DOHH2 (cell line): ENCODE measurements around the gene MARCHF5.
"Not testable (repeated sequence)": the region's sequence is repeated elsewhere in the genome, so short reads cannot be mapped to it uniquely, and the experiment has no call there.

Experiments
- H3F3A ChIP-seq: fragments of 200-600 bp; sonication (generic), shearing (Covaris generic); 2 replicates; pipeline ENCODE4 v1.6.0; 2016; ENCODE audit warnings: antibody characterized with exemption, mild to moderate bottlenecking; ENCODE audit not compliant: control insufficient read depth, insufficient read depth
- H3K27ac ChIP-seq: fragments of 200-600 bp; sonication (generic); 2 replicates; pipeline ENCODE4 v1.5.1; 2014; ENCODE audit warnings: low read depth, mild to moderate bottlenecking, low read length, moderate library complexity
- H3K27me3 ChIP-seq: fragments of 200-600 bp; sonication (generic); 2 replicates; pipeline ENCODE4 v1.6.1; 2014; ENCODE audit warnings: mild to moderate bottlenecking, low read length, mixed read lengths; ENCODE audit not compliant: control insufficient read depth
- H3K36me3 ChIP-seq: fragments of 200-600 bp; sonication (generic); 2 replicates; pipeline ENCODE4 v1.6.1; 2014; ENCODE audit warnings: mild to moderate bottlenecking, low read length, moderate library complexity, mixed read lengths; ENCODE audit not compliant: control insufficient read depth
- H3K4me1 ChIP-seq: fragments of 200-600 bp; sonication (generic); 2 replicates; pipeline ENCODE4 v1.6.1; 2014; ENCODE audit warnings: mild to moderate bottlenecking, low read length, mixed read lengths; ENCODE audit not compliant: control insufficient read depth
- H3K4me2 ChIP-seq: fragments of 200-600 bp; sonication (generic); 2 replicates; pipeline ENCODE4 v1.6.0; 2014; ENCODE audit warnings: mild to moderate bottlenecking, low read length, moderate library complexity
- H3K4me3 ChIP-seq: fragments of 200-600 bp; sonication (generic); 2 replicates; pipeline ENCODE4 v1.5.1; 2014; ENCODE audit warnings: mild to moderate bottlenecking, low read length, mixed read lengths
- H3K79me2 ChIP-seq: fragments of 200-600 bp; sonication (generic); 2 replicates; pipeline ENCODE4 v1.6.1; 2014; ENCODE audit warnings: mild to moderate bottlenecking, low read length, mixed read lengths; ENCODE audit not compliant: control insufficient read depth
- H3K9me2 ChIP-seq: fragments of 200-600 bp; sonication (generic); replicated peaks from 2 replicates; pipeline ENCODE4 v1.6.1; 2014; ENCODE audit warnings: mild to moderate bottlenecking, low read length, mixed read lengths; ENCODE audit not compliant: control insufficient read depth
- H3K9me3 ChIP-seq: fragments of 200-600 bp; sonication (generic); 2 replicates; pipeline ENCODE4 v1.6.1; 2014; ENCODE audit warnings: antibody characterized with exemption, low read length, mixed read lengths; ENCODE audit not compliant: control insufficient read depth, insufficient read depth
- H4K20me1 ChIP-seq: fragments of 200-600 bp; sonication (generic); 2 replicates; pipeline ENCODE4 v1.6.0; 2014; ENCODE audit warnings: low read depth, mild to moderate bottlenecking, antibody characterized with exemption, low read length, moderate library complexity; ENCODE audit not compliant: control insufficient read depth, insufficient read depth
- EZH2phosphoT487 ChIP-seq: fragments of 200-600 bp; sonication (generic); IDR thresholded peaks from 2 replicates; pipeline ENCODE4 v1.6.1; 2017; ENCODE audit warnings: borderline replicate concordance, mild to moderate bottlenecking, antibody characterized with exemption, low read length, moderate library complexity, mixed read lengths
- TF ChIP-seq, protein P1 (sequence below): fragments of 200-600 bp; sonication (generic); IDR thresholded peaks from one replicate; pipeline ENCODE4 v1.5.1; 2014; ENCODE audit warnings: antibody characterized with exemption, mild to moderate bottlenecking, low read depth, low read length; ENCODE audit not compliant: poor library complexity, severe bottlenecking

The MARCHF5 gene

DNA sequence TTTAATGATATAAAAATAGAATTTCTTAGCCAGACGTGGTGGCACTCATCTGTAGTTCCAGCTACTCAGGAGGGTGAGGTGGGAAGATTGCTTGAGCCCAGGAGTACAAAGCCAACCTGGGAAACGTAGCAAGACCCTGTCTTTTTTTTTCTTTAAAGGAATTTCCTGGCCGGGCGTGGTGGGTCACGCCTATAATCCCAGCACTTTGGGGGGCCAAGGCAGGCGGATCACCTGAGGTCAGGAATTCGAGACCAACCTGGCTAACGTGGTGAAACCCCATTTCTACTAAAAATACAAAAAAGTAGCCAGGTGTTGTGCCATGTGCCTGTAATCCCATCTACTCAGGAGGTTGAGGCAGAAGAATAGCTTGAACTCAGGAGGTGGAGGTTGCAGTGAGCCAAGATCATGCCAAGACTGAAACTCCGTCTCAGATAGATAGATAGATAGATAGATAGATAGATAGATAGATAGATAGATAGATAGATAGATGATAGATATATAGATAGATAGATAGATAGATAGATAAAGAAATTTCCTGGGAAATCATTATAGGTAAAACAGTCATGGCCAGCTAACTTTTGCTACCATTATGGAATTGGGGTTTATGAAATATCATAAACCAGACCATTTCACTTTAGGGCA is 56.2 kb downstream of the MARCHF5 start:
- not testable (repeated sequence) for H3K4me3 ChIP-seq, H3K27me3 ChIP-seq
- peaks cover 16% of the 10 kb centered on the region for H3K36me3 ChIP-seq

DNA sequence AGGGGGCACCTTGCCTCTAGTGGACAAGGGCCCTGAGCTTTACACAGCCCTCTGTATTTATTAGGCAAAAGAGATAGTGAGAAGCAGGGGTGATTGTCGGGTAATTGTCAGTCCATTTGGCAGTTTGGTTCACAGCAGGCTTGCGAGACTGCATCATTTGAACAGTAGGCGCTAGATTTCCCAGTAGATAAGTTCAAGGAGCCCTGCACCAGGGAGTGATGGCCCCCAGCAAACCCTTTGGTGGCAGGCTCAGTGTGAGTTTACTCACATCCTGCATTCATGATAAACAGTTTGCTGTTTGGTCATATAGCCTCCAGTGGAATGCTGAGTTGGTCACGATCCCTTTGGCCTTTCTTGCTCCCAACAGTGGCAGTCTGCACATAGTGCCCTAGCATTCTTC is 59.4 kb downstream of the MARCHF5 start:
- no peak overlapping the region for H3K4me2 ChIP-seq
- TF ChIP-seq, protein P1, sequence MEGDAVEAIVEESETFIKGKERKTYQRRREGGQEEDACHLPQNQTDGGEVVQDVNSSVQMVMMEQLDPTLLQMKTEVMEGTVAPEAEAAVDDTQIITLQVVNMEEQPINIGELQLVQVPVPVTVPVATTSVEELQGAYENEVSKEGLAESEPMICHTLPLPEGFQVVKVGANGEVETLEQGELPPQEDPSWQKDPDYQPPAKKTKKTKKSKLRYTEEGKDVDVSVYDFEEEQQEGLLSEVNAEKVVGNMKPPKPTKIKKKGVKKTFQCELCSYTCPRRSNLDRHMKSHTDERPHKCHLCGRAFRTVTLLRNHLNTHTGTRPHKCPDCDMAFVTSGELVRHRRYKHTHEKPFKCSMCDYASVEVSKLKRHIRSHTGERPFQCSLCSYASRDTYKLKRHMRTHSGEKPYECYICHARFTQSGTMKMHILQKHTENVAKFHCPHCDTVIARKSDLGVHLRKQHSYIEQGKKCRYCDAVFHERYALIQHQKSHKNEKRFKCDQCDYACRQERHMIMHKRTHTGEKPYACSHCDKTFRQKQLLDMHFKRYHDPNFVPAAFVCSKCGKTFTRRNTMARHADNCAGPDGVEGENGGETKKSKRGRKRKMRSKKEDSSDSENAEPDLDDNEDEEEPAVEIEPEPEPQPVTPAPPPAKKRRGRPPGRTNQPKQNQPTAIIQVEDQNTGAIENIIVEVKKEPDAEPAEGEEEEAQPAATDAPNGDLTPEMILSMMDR: no peak
- TF ChIP-seq EZH2phosphoT487: no peak
- no peaks in the 10 kb centered on the region for H3F3A ChIP-seq
- H3K36me3 ChIP-seq: peaks cover 12% of the 10 kb centered on the region
- no peaks in the 10 kb centered on the region for H3K4me1 ChIP-seq
- H3K4me3 ChIP-seq: no peak overlapping the region
- no peaks in the 10 kb centered on the region for H3K79me2 ChIP-seq
- no peaks in the 10 kb centered on the region for H3K9me2 ChIP-seq
- no peak overlapping the region for H3K27ac ChIP-seq
- no peaks in the 10 kb centered on the region for H3K9me3 ChIP-seq
- no peaks in the 10 kb centered on the region for H3K27me3 ChIP-seq
- no peaks in the 10 kb centered on the region for H4K20me1 ChIP-seq

More for the DNA sequence above, 56.2 kb downstream of the MARCHF5 start:
- H3K79me2 ChIP-seq, H3K27ac ChIP-seq, H3K9me3 ChIP-seq, H3K9me2 ChIP-seq, H4K20me1 ChIP-seq, H3F3A ChIP-seq, H3K4me1 ChIP-seq, H3K4me2 ChIP-seq: not testable (repeated sequence)

GRCh38 chr10:92354587-92354986 is 63.6 kb downstream of the MARCHF5 start:
- Histone ChIP-seq H3K36me3 (peaks cover 8% of the 10 kb centered on the region), H3K27ac (no peak overlapping the region), H3K4me1 (no peaks in the 10 kb centered on the region), H4K20me1 (no peaks in the 10 kb centered on the region), H3F3A (no peaks in the 10 kb centered on the region), H3K27me3 (no peaks in the 10 kb centered on the region), H3K9me3 (no peaks in the 10 kb centered on the region), H3K79me2 (no peaks in the 10 kb centered on the region), H3K9me2 (no peaks in the 10 kb centered on the region), H3K4me2 (no peak overlapping the region), H3K4me3 (no peak overlapping the region)
- TF ChIP-seq EZH2phosphoT487: no peak
- TF ChIP-seq, protein P1: no peak

DNA sequence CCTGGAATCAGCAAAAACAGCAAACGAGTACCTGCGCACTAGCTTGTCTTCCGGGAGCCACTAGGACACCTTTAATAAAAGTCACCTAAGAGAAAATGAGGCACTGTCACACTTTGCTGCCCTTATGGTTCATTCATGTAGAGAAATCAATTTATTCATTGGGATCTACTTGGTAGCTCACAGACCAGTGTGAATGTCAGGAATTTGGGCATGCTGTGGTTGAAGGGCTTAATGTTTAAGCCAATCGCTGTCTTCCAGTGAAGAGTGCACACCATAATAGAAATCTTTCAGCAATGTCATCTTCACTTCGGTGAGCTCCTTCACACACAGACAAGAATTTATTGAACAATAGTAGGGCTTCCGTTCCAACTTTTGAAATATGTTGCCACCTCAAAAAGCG is 65.1 kb downstream of the MARCHF5 start:
- Histone ChIP-seq H4K20me1 (no peaks in the 10 kb centered on the region), H3K9me3 (no peaks in the 10 kb centered on the region), H3K4me1 (no peaks in the 10 kb centered on the region), H3K79me2 (no peaks in the 10 kb centered on the region), H3K36me3 (peaks cover 2% of the 10 kb centered on the region; the same call in 1 of the 2 replicates), H3K4me2 (no peak overlapping the region), H3K4me3 (no peak overlapping the region), H3F3A (no peaks in the 10 kb centered on the region), H3K27ac (no peak overlapping the region), H3K9me2 (no peaks in the 10 kb centered on the region), H3K27me3 (no peaks in the 10 kb centered on the region)
- TF ChIP-seq EZH2phosphoT487: no peak
- TF ChIP-seq, protein P1: no peak
